CD14-positive monocyte (primary cell): ENCODE measurements around the gene ABHD3. TPM values are rescaled to one million over a fixed set of nuclear protein-coding genes. Genes with fewer than 3 reads are reported as not detected.

ENCODE experiments used
- DNase-seq, 3 donors: peaks; one replicate each; pipeline ENCODE4 v3.0.0-alpha.2; 2011 to 2022
- H2AFZ ChIP-seq: 2 replicates; pipeline ENCODE4 v1.6.0; 2012; ENCODE audit warnings: mild to moderate bottlenecking, low read depth, low read length, inconsistent platforms; ENCODE audit not compliant: insufficient read depth, poor library complexity, severe bottlenecking
- H3K27ac ChIP-seq, 2 donors: 1 replicate in 1 of 2; 2 replicates in 1 of 2; pipeline ENCODE4 v1.5.1; 2012 to 2013; ENCODE audit warnings: low read length in 2 of 2, control low read depth in 1 of 2, inconsistent platforms in 1 of 2, low read depth in 1 of 2, mild to moderate bottlenecking in 1 of 2
- H3K27me3 ChIP-seq, 2 donors: one replicate each; pipeline versions ENCODE4 v1.6.0 to v1.6.1; 2011 to 2013; ENCODE audit warnings: low read length in 2 of 2; ENCODE audit not compliant: control insufficient read depth in 2 of 2, insufficient read depth in 2 of 2
- H3K36me3 ChIP-seq, 2 donors: replicated peaks in 1 of 2; 1 replicate in 1 of 2; 2 replicates in 1 of 2; pipeline versions ENCODE4 v1.5.1 to v1.6.1; 2012 to 2013; ENCODE audit warnings: low read length in 2 of 2, control low read depth in 1 of 2, inconsistent platforms in 1 of 2, mild to moderate bottlenecking in 1 of 2; ENCODE audit not compliant: insufficient read depth in 2 of 2, control insufficient read depth in 1 of 2
- H3K4me1 ChIP-seq, 2 donors: 1 replicate in 1 of 2; 2 replicates in 1 of 2; pipeline versions ENCODE4 v1.5.1 to v1.6.1; 2012 to 2013; ENCODE audit warnings: low read length in 2 of 2, control low read depth in 1 of 2, inconsistent platforms in 1 of 2, mild to moderate bottlenecking in 1 of 2, moderate library complexity in 1 of 2; ENCODE audit not compliant: insufficient read depth in 2 of 2, control insufficient read depth in 1 of 2
- H3K4me2 ChIP-seq: replicated peaks from 2 replicates; pipeline ENCODE3; 2012; ENCODE audit warnings: low read length, moderate library complexity, mild to moderate bottlenecking; ENCODE audit not compliant: poor library complexity, severe bottlenecking; ENCODE audit errors: extremely low read depth
- H3K4me3 ChIP-seq, 3 experiments: fragments of 200-600 bp in 1 of 3; sonication (generic) in 1 of 3; replicated peaks in 1 of 3; 1 replicate in 2 of 3; 2 replicates in 1 of 3; pipeline ENCODE4 v1.5.1; 2011 to 2013; ENCODE audit warnings: low read length in 3 of 3, mild to moderate bottlenecking in 3 of 3, control low read depth in 2 of 3, low read depth in 2 of 3, inconsistent platforms in 1 of 3, moderate library complexity in 1 of 3
- H3K79me2 ChIP-seq: 2 replicates; pipeline ENCODE4 v1.6.0; 2012; ENCODE audit warnings: mild to moderate bottlenecking, control low read depth, inconsistent platforms, low read length, moderate library complexity; ENCODE audit not compliant: insufficient read depth
- H3K9ac ChIP-seq: 2 replicates; pipeline ENCODE4 v1.6.0; 2017; ENCODE audit warnings: low read length, mild to moderate bottlenecking; ENCODE audit not compliant: insufficient read depth, poor library complexity, severe bottlenecking
- H3K9me3 ChIP-seq, 2 donors: replicated peaks in 1 of 2; 1 replicate in 1 of 2; 2 replicates in 1 of 2; pipeline versions ENCODE4 v1.5.1 to v1.6.1; 2012 to 2013; ENCODE audit warnings: low read length in 2 of 2, control low read depth in 1 of 2; ENCODE audit not compliant: control insufficient read depth in 1 of 2, insufficient read depth in 1 of 2
- H4K20me1 ChIP-seq: 2 replicates; pipeline ENCODE4 v1.6.0; 2012; ENCODE audit warnings: mild to moderate bottlenecking, low read length, control low read depth, moderate library complexity; ENCODE audit not compliant: insufficient read depth
- H3K27ac Mint-ChIP-seq, 7 donors: one replicate each; pipeline ENCODE4 v1.8.0; 2020; ENCODE audit warnings: mild to moderate bottlenecking in 7 of 7, mixed read lengths in 7 of 7, moderate library complexity in 6 of 7, inconsistent platforms in 2 of 7
- H3K27me3 Mint-ChIP-seq, 3 donors: one replicate each; pipeline ENCODE4 v1.8.0; 2021 to 2022; ENCODE audit warnings: low read depth in 3 of 3, mild to moderate bottlenecking in 3 of 3, mixed read lengths in 3 of 3, moderate library complexity in 3 of 3, inconsistent platforms in 1 of 3
- H3K36me3 Mint-ChIP-seq, 2 donors: one replicate each; pipeline ENCODE4 v1.8.0; 2020; ENCODE audit warnings: mixed read lengths in 2 of 2, inconsistent platforms in 1 of 2, mild to moderate bottlenecking in 1 of 2
- H3K4me1 Mint-ChIP-seq: one replicate; pipeline ENCODE4 v1.8.0; 2020; ENCODE audit warnings: mild to moderate bottlenecking, mixed read lengths
- H3K4me3 Mint-ChIP-seq, 2 donors: one replicate each; pipeline ENCODE4 v1.8.0; 2020; ENCODE audit warnings: mild to moderate bottlenecking in 2 of 2, mixed read lengths in 2 of 2, moderate library complexity in 1 of 2
- H3K9me3 Mint-ChIP-seq, 7 donors: one replicate each; pipeline ENCODE4 v1.8.0; 2020 to 2022; ENCODE audit warnings: mixed read lengths in 7 of 7, mild to moderate bottlenecking in 6 of 7, moderate library complexity in 6 of 7, inconsistent platforms in 2 of 7
- CTCF ChIP-seq: fragments of 200-600 bp; IDR thresholded peaks from one replicate; pipeline ENCODE4 v1.8.0; 2022; ENCODE audit warnings: antibody characterized with exemption, mild to moderate bottlenecking
- WGBS: methylation state at CpG from one replicate; pipeline ENCODE4 v1.1.5; 2013; ENCODE audit warnings: missing lambda C conversion rate; ENCODE audit not compliant: insufficient coverage; 5-methylcytosine and 5-hydroxymethylcytosine counted together
- intact Hi-C, 2 donors: fragments of 100-400 bp; cut with micrococcal nuclease; formaldehyde crosslinking; loops; one replicate each; pipeline versions ENCODE4 v1.15.0 to v1.15.1; 2023
- polyA plus RNA-seq, 3 donors: library from polyadenylated mRNA; depleted of rRNA in 1 of 3; unstranded in 2 of 3; stranded (reverse) in 1 of 3; fragments of 300-500 nt in 2 of 3; fragments of >200 nt in 1 of 3; fragmentation: Illumina TruSeq in 2 of 3; gene quantifications; 1 replicate in 2 of 3; 2 replicates in 1 of 3; pipeline ENCODE4 v1.2.3, GENCODE V29; 2012 to 2021

The ABHD3 gene
- polyA plus RNA-seq, 3 donors = 24.6 to 63.6 (median 42.0) TPM

- DNase-seq = no peak
- Histone ChIP-seq H3K4me3 (no peak overlapping the region), H3K27ac (no peak overlapping the region), H4K20me1 (no peaks in the 10 kb centered on the region), H3K9me3 (no peaks in the 10 kb centered on the region), H2AFZ (no peak overlapping the region), H3K36me3 (peaks cover 0 to 12% of the 10 kb centered on the region in 2 donors), H3K4me1 (no peaks in the 10 kb centered on the region), H3K27me3 (no peaks in the 10 kb centered on the region), H3K9ac (no peak overlapping the region), H3K79me2 (no peaks in the 10 kb centered on the region), H3K4me2 (no peak overlapping the region)
- peaks cover 2% of the 10 kb centered on the region for H3K4me1 Mint-ChIP-seq
- intact Hi-C loops = no loop called here
- no peaks in the 10 kb centered on the region for H3K27me3 Mint-ChIP-seq
- no peak overlapping the region for H3K4me3 Mint-ChIP-seq
- no peak for TF ChIP-seq CTCF
- H3K36me3 Mint-ChIP-seq = peaks cover 9 to 25% of the 10 kb centered on the region in 2 donors
- peak overlapping the region in 1 of 7 donors; percentile 4 for H3K27ac Mint-ChIP-seq
- 100% methylated on average over 1 of the region's 3 CpGs for WGBS
- H3K9me3 Mint-ChIP-seq = peaks cover 0 to 2% (median 0%) of the 10 kb centered on the region in 7 donors
These were observed 65.8 kb downstream of the ABHD3 start for GRCh38 chr18:21638822-21639221.

GRCh38 chr18:21636769-21637168, 67.8 kb downstream of the ABHD3 start:
- Histone ChIP-seq H3K4me2 (no peak overlapping the region), H3K27ac (no peak overlapping the region), H3K79me2 (no peaks in the 10 kb centered on the region), H4K20me1 (no peaks in the 10 kb centered on the region), H2AFZ (no peak overlapping the region), H3K36me3 (peaks cover 2 to 24% of the 10 kb centered on the region in 2 donors), H3K27me3 (no peaks in the 10 kb centered on the region), H3K4me3 (no peak overlapping the region), H3K9ac (no peak overlapping the region), H3K4me1 (no peaks in the 10 kb centered on the region), H3K9me3 (no peaks in the 10 kb centered on the region)
- Mint-ChIP-seq H3K9me3 (peaks cover 0 to 2% (median 0%) of the 10 kb centered on the region in 7 donors), H3K36me3 (peaks cover 11 to 37% of the 10 kb centered on the region in 2 donors), H3K4me1 (no peaks in the 10 kb centered on the region), H3K27ac (peak overlapping the region in 3 of 7 donors; percentile 35 to 54 (median 41)), H3K27me3 (no peaks in the 10 kb centered on the region), H3K4me3 (no peak overlapping the region)
- intact Hi-C loops = no loop called here
- 97% methylated on average over 13 of the region's 13 CpGs for WGBS
- TF ChIP-seq CTCF = no peak
- DNase-seq = no peak
